Epithelial cell of proximal tubule (primary cell): Measurements from ENCODE around the gene C22orf23. TPM values are rescaled to one million over a fixed set of nuclear protein-coding genes. Genes with fewer than 3 reads are reported as not detected.

Source experiments
- DNase-seq: peaks from one replicate; pipeline ENCODE4 v3.0.0-alpha.2; 2011; ENCODE audit warnings: low read depth
- H3K4me3 ChIP-seq: 2 replicates; pipeline ENCODE4 v1.5.1; 2011; ENCODE audit warnings: low read depth, mild to moderate bottlenecking, low read length
- total RNA-seq: library from RNA; depleted of rRNA; stranded (reverse); fragments of >200 nt; gene quantifications from 2 replicates; pipeline ENCODE4 v1.2.3, GENCODE V29; 2015
- TF ChIP-seq, protein P1 (sequence below): conservative IDR thresholded peaks from 2 replicates; pipeline ENCODE4 v1.5.1; 2012; ENCODE audit warnings: low read depth, mild to moderate bottlenecking, low read length

C22orf23 gene
- total RNA-seq, 1 donor from 2014 or later: not detected

DNA sequence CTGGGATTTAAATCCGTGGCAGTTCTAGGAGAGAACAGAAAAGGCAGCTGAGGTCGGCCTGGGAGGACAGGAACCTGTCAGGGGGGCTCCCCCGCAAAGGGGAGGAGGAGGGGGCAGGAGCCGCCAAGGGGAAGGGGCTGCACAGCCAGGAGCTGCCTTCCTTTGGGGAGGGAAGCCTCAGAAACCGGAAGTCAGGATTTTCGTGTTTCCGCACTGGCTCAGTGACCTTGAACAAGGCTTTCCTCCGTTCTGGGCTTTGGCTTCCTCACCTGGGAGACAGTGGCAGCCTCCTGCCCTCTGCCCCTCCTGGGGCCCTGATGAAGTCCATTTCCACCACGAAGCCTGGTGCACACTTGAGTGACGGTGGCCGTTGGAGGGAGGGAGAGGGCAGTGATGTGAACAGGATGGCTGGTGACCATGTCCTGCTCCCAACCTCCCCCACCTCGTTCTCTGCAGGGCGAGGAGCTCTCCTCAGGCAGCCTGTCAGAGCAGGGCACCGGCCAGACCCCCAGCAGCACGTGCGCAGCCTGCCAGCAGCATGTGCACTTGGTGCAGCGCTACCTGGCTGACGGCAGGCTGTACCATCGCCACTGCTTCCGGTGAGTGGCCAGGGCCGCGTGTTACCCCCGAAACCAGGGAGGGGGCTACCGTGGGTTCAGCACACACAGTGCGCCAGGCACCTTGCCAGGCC is 34.7 kb downstream of the C22orf23 start:
- DNase-seq: no peak
- TF ChIP-seq, protein P1, sequence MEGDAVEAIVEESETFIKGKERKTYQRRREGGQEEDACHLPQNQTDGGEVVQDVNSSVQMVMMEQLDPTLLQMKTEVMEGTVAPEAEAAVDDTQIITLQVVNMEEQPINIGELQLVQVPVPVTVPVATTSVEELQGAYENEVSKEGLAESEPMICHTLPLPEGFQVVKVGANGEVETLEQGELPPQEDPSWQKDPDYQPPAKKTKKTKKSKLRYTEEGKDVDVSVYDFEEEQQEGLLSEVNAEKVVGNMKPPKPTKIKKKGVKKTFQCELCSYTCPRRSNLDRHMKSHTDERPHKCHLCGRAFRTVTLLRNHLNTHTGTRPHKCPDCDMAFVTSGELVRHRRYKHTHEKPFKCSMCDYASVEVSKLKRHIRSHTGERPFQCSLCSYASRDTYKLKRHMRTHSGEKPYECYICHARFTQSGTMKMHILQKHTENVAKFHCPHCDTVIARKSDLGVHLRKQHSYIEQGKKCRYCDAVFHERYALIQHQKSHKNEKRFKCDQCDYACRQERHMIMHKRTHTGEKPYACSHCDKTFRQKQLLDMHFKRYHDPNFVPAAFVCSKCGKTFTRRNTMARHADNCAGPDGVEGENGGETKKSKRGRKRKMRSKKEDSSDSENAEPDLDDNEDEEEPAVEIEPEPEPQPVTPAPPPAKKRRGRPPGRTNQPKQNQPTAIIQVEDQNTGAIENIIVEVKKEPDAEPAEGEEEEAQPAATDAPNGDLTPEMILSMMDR: no peak
- H3K4me3 ChIP-seq: no peak overlapping the region

DNA sequence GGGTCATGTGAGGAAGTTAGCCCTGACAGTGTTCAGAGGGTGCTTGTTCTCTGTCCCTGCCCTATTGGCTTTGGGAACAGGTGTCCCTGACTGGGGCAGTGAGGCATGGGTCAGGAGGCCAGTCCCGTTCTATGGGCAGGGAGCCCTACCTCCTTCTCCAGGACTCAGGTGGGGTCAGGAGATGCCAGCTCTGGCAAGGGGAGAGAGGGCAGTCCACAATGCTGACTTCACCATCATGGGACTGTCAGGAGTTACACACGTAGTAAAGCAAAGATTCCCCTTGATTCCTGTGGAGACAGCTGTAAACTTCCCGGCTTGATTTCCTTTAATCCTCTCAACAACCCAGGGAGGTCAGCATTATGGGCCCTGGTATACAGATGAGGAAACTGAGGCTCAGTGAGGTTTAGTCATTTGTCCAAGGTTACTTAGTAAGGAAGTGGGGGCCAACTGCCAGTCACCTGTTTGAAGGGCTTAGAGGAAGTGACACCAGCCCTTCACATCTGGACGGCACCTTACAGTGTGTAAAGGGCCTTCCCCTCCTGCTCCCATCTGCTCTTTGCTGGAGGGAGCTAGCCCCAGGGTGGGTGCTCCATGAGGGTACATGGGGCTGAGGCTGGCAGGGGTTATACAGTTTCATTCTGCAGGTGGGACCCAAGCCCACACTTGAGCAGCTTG is 35.4 kb downstream of the C22orf23 start:
- no peak for DNase-seq
- TF ChIP-seq, protein P1: no peak
- H3K4me3 ChIP-seq: no peak overlapping the region

DNA sequence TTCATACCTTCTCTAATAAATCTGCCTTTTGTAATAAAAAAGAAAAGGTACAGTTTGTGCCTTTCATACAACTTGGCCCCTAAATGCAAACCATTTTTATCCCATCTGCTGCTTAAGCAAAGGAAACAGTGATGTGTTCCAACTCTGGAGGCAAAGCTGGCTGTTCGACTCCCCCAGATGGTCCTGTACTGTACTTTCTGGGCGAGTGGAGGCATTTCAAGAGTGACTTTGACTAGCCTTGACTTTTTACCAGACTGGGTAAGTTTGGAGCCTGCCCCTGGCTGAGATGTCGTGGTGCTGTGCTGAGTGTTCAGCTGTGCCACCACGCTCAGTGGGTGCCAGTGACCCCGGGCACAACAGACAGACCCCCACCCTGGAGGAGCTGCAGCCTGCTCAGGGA is 37.1 kb downstream of the C22orf23 start:
- no peak overlapping the region for H3K4me3 ChIP-seq
- TF ChIP-seq, protein P1: no peak
- DNase-seq: no peak

DNA sequence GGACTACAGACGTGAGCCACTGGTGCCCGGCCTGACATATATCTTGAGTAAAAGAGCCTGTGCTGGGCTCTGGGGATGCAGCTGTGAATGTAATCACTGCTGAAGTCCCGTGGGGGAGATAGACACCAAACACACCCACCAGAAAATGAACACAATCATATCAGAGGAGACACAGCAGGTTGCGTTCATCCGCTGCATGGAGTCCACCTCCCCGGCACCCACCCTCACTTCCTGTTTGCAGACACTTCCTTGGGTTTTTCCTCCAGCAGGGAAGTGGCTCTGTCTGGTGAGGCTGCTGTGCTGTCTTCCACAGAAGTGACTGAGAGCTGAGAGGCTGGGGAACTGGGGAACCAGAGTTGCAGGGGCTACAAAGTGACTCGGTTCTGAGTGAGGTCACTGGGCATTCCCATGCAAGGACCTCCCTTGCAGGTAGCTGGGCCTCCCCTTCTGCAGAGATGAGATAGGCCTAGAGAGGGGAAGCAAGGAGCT is 40.1 kb downstream of the C22orf23 start:
- H3K4me3 ChIP-seq: no peak overlapping the region
- TF ChIP-seq, protein P1: no peak
- DNase-seq: no peak

DNA sequence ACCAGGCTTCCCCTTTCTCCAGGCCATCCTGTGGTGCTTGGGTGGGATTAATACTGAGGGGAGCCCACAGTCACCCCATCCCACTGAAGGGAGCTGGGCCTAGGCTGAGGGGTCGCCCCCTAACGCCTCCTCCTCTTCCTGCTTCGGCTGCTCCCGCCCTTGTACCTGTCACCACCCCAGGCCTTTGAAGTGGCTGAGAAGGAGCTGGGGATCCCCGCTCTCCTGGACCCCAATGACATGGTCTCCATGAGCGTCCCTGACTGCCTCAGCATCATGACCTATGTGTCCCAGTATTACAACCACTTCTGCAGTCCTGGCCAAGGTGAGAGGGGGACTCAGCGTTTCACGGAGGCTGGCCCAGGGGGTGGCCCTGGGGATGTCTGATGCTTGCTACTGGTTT is 41.2 kb downstream of the C22orf23 start:
- TF ChIP-seq, protein P1: no peak
- H3K4me3 ChIP-seq: no peak overlapping the region
- no peak for DNase-seq

DNA sequence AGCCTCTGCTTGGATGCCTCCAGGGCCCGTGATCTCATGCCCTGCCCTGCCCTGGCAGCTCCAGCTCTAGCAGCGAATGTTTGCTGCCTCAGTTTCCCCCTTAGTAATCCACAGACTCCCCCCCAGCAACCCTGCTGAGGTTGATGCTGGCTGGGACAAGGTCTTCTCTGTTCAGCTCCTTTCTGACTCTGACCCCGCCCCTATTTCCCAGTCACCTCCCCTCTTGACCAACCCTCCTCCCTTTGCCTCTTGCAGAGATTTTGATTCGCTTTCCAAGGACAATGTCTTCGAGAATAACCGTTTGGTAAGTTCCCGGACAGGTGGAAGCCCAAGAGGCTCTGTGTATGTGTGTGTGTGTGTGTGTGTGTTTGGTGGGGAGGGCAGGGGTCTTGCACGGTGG is 41.7 kb downstream of the C22orf23 start:
- TF ChIP-seq, protein P1: no peak
- DNase-seq: no peak
- H3K4me3 ChIP-seq: no peak overlapping the region
